ENCODE data around the gene U2AF1L4.

Gene U2AF1L4

DNA sequence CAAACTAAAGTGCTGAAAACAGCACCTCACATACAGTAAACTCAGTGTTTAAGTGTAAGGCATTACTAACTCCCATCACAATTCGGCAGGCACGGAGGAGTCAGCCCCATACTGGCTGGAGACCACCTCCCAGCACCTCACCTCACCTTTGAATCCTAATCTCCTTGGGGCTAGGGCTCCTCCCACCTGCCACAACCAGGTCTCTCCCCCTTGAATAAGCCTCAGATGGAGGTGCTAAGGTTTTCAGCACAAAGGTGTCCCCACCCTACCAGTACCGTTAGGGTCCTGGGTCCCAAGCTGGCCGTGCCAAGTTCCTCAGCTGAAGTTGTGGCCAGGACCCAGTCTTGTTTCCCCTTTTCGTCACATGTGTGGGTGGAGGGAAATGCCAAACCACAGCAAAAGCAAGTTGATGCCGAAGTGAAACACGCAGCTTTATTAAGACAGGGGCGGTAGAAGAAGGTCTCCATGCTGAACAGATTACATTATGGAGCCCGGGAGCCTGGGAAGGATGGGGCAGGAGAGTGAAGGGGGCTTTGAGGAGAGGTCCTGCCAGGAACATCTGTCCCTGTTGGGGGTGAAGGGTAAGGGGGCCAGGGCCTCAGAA, 3.0 kb downstream of the U2AF1L4 start, which contains the start of gene IGFLR1:
Gene IGFLR1 (minus strand): TSS at position 332 of the 604 bp plus-strand sequence. CDS start 1,272 bp downstream, outside the sequence.
- in situ Hi-C loops (cut with HindIII; ENCODE audit: low sequenced_read_pairs): no loop called here
- no peak for DNase-seq (ENCODE audit: low read depth, low spot score)
- TF ChIP-seq, protein P1, sequence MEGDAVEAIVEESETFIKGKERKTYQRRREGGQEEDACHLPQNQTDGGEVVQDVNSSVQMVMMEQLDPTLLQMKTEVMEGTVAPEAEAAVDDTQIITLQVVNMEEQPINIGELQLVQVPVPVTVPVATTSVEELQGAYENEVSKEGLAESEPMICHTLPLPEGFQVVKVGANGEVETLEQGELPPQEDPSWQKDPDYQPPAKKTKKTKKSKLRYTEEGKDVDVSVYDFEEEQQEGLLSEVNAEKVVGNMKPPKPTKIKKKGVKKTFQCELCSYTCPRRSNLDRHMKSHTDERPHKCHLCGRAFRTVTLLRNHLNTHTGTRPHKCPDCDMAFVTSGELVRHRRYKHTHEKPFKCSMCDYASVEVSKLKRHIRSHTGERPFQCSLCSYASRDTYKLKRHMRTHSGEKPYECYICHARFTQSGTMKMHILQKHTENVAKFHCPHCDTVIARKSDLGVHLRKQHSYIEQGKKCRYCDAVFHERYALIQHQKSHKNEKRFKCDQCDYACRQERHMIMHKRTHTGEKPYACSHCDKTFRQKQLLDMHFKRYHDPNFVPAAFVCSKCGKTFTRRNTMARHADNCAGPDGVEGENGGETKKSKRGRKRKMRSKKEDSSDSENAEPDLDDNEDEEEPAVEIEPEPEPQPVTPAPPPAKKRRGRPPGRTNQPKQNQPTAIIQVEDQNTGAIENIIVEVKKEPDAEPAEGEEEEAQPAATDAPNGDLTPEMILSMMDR (IDR thresholded peaks at IDR 0.05; ENCODE audit: low read depth, low read length): no peak
- no peak within 1 kb of the TSS for H3K4me3 ChIP-seq (ENCODE audit: low read depth, low read length)

DNA sequence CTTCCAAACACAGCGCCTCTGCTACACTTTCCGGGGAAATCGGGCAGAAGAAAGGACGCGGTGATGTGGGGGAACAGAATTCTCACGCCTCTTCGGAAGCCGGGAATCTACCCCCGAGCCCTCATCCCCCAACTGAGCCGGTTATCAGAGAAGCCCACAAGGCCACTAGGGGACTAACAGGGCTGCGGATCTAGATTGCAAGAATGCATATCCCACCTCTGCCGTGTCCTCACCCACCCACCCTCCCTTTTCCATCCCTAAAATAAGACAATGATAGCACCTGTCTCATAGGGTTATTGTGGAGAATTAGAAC, 4.1 kb downstream of the U2AF1L4 start:
- TF ChIP-seq, protein P1 (IDR thresholded peaks at IDR 0.05; ENCODE audit: low read depth, low read length): no peak
- H3K4me3 ChIP-seq (ENCODE audit: low read depth, low read length): peak overlapping the region; percentile 57
- in situ Hi-C loops (cut with HindIII; ENCODE audit: low sequenced_read_pairs): no loop called here
- no peak for DNase-seq (ENCODE audit: low read depth, low spot score)

DNA sequence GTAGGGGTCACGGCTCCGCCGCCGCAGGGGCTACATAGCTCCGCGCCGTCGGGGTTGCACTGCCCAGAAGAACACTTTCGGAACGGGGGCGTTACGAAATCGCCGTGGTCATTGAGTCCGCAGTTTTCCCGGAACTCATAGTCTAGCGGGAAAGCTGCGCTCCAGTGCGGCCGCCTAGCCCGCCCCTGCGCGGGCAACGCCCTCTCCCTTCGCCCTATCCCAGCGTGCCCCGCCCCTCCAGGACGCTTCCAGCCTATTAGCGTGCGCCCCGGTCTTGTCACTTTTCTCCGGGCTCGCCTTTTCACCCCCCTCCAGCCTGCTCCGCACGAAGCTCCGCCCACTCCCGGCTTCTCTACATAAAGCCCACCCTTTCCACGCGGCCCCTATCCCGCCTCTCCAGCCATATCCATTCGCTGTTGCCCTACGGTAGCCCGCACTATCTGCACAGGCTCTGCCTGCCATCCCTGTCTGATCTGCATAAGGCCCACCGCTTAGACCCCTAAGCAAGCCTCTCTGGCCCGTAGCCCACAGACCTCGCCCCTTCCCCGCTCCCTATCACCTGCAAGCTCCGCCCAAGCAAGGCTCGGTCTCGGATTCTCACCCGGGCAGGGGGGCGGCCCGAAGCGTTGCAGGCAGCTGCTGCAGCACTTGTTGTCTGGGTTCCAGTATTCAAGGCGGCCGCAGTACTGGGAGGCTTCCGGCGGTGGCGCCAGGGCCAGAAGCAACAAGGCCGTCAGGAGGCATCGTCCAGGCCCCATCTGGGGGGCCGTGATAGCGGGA, 4.6 kb downstream of the U2AF1L4 start:
- DNase-seq (ENCODE audit: low read depth, low spot score): peak; percentile 97
- in situ Hi-C loops (cut with HindIII; ENCODE audit: low sequenced_read_pairs): no loop called here
- TF ChIP-seq, protein P1 (IDR thresholded peaks at IDR 0.05; ENCODE audit: low read depth, low read length): peak; percentile 21
- peak overlapping the region; percentile 57 for H3K4me3 ChIP-seq (ENCODE audit: low read depth, low read length)

DNA sequence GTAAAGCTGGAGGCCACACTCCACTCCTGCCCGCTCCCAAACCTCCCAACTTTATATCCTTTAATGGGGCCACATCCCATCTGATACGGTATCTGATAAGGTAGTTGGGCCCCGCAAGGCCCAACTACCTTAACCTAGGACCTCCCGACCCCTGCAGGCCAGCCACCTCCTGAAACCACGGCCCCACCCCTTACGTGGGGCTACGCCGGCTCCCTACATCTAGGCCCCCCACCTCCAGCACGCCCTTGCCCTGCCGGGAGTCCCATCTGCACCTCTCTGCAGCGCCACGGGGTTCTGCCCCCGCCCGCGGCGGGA, 5.2 kb downstream of the U2AF1L4 start:
- peak overlapping the region; percentile 57 for H3K4me3 ChIP-seq (ENCODE audit: low read depth, low read length)
- in situ Hi-C loops (cut with HindIII; ENCODE audit: low sequenced_read_pairs): no loop called here
- TF ChIP-seq, protein P1 (IDR thresholded peaks at IDR 0.05; ENCODE audit: low read depth, low read length): no peak
- no peak for DNase-seq (ENCODE audit: low read depth, low spot score)

DNA sequence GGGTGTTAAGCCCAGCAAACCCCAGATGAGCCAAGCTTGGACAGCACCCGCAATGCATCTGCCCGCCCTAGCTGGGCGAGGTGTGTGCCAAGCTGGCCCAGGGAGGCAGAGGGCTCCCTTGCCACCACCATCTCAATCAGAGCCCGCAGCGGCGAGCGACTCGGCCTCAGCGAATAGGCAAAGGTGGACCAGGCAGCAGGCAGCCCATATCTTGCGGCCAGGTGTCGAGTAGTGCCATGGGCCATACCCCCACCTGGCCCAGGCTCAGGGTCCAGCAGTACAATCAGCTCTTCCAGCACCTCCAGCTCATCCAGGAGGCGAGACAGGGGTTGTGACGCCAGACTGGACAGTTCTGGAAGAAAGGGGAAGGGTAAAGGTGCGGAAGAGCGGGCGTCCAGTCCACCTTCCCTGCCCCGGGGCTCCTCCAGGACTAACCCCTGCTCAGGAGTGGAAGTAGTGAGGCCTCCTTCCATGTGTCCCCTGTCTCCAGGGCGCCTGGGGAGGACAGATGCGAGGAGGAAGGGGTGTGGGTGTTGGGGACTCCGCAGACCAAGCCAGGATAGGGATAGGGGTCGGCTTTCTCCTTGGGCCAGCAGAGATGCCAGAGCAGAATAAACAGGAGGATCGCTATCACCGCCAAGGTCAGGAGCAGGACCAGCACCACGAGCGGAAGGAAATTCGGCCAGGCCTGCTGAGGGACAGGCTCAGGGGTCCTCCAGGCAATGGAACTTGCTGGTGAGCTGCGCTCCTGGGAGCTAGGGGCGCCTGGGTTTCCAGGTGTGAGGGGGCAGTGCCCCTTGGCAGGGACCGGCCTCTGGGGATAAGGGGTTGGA, 5.7 kb downstream of the U2AF1L4 start:
- DNase-seq (ENCODE audit: low read depth, low spot score): no peak
- H3K4me3 ChIP-seq (ENCODE audit: low read depth, low read length): peak overlapping the region; percentile 57
- TF ChIP-seq, protein P1 (IDR thresholded peaks at IDR 0.05; ENCODE audit: low read depth, low read length): no peak
- in situ Hi-C loops (cut with HindIII; ENCODE audit: low sequenced_read_pairs): no loop called here

DNA sequence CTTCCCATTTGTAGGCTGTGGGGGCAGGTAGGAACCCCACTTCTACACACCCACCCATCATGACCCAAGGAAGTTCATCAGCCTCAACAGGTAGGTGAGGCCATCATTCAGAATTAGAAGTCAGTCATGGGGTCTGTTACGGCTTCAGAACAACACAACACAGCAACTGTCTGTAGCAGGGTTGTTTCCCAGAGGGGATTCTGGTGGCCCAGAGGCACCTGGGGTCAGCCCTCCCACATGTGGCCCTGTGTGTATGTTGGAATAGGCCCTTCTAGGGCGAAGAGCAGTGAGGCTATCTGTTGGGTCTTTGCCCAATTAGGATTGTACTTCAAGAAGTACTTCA, 6.4 kb downstream of the U2AF1L4 start:
- in situ Hi-C loops (cut with HindIII; ENCODE audit: low sequenced_read_pairs): no loop called here
- no peak overlapping the region for H3K4me3 ChIP-seq (ENCODE audit: low read depth, low read length)
- TF ChIP-seq, protein P1 (IDR thresholded peaks at IDR 0.05; ENCODE audit: low read depth, low read length): no peak
- no peak for DNase-seq (ENCODE audit: low read depth, low spot score)
